Measurements from ENCODE around the gene DLGAP5.

The DLGAP5 gene

DNA sequence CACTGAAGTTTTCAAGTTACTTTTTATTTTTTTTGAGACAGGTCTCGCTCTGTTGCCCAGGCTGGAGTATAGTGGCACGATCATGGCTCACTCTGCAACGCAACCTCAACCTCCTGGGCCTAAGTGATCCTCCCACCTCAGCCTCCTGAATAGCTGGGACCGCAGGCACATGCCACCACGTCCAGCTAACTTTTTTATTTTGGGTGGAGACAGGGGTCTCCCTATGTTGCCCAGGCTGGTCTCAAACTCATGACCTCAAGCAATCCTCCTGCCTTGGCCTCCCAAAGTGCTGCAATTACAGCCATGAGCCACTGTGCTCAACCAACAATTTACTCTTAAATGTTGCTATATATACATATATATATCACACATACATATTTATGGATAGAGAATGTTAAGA lies 89.7 kb downstream of the DLGAP5 start:
- peaks cover 11% of the 10 kb centered on the region for H3K9me3 ChIP-seq (ENCODE audit: insufficient read depth, low read length)
- H3K27me3 ChIP-seq (ENCODE audit: insufficient read depth, insufficient read length): no peaks in the 10 kb centered on the region
- H3K36me3 ChIP-seq (ENCODE audit: insufficient read depth, insufficient read length, low read length): no peaks in the 10 kb centered on the region
- no peak overlapping the region for H3K4me3 ChIP-seq (ENCODE audit: insufficient read length, low read depth)
- no peak for DNase-seq (ENCODE audit: low read depth, low spot score)
- H3K9ac ChIP-seq (ENCODE audit: insufficient read length, low read depth): no peak overlapping the region
- no peak for TF ChIP-seq ZNF274 (IDR thresholded peaks at IDR 0.05; ENCODE audit: low read depth, low read length)
- TF ChIP-seq SUZ12 (IDR thresholded peaks at IDR 0.05; ENCODE audit: extremely low read depth, insufficient read depth, insufficient read length): no peak
- TF ChIP-seq YY1 (IDR thresholded peaks at IDR 0.05; ENCODE audit: insufficient read depth, insufficient read length): no peak
- no peaks in the 10 kb centered on the region for H3K4me1 ChIP-seq (ENCODE audit: insufficient read depth, insufficient read length)

DNA sequence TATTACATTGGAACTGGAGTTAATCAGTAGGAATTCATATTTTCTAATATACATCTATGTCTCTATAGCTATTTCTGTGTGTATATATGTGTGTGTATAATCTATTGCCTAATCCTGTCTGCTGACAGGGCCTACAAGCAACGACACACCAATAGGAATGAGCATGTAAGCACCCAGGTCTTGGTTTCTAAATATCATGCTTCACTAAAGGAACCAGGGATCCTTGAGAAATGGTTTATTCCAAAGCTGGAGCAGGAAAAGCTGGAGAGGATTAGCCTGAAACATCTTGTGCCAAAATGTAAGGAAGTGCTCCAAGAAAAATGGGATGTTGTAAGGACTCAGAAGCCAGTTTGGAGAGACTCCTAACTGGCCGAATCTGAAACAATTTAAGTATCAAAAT lies 91.6 kb downstream of the DLGAP5 start:
- TF ChIP-seq ZNF274 (IDR thresholded peaks at IDR 0.05; ENCODE audit: low read depth, low read length) (no peak), YY1 (IDR thresholded peaks at IDR 0.05; ENCODE audit: insufficient read depth, insufficient read length) (no peak)
- Histone ChIP-seq H3K36me3 (ENCODE audit: insufficient read depth, insufficient read length, low read length) (no peaks in the 10 kb centered on the region), H3K27me3 (ENCODE audit: insufficient read depth, insufficient read length) (no peaks in the 10 kb centered on the region), H3K4me3 (ENCODE audit: insufficient read length, low read depth) (no peak overlapping the region), H3K9me3 (ENCODE audit: insufficient read depth, low read length) (peaks cover 9% of the 10 kb centered on the region), H3K9ac (ENCODE audit: insufficient read length, low read depth) (no peak overlapping the region), H3K4me1 (ENCODE audit: insufficient read depth, insufficient read length) (no peaks in the 10 kb centered on the region)
- DNase-seq (ENCODE audit: low read depth, low spot score): no peak

DNA sequence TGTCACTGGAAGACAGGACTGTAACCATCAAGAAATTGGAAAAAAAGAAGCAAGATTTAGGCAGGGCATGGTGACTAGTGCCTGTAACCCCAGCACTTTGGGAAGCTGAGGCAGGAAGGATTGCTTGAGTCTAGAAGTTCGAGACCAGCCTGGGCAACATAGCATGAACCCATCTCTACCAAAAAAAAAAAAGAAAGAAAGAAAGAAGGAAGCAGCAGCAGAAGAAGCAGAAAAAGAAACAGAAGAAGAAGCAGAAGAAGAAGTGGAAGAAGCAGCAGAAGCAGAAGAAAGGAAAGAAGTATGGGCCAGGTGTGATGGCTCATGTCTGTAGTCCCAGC lies 92.9 kb downstream of the DLGAP5 start:
- H3K4me3 ChIP-seq (ENCODE audit: insufficient read length, low read depth): no peak overlapping the region
- no peaks in the 10 kb centered on the region for H3K27me3 ChIP-seq (ENCODE audit: insufficient read depth, insufficient read length)
- H3K4me1 ChIP-seq (ENCODE audit: insufficient read depth, insufficient read length): no peaks in the 10 kb centered on the region
- DNase-seq (ENCODE audit: low read depth, low spot score): no peak
- H3K9me3 ChIP-seq (ENCODE audit: insufficient read depth, low read length): no peaks in the 10 kb centered on the region
- H3K36me3 ChIP-seq (ENCODE audit: insufficient read depth, insufficient read length, low read length): no peaks in the 10 kb centered on the region
- no peak overlapping the region for H3K9ac ChIP-seq (ENCODE audit: insufficient read length, low read depth)
- no peak for TF ChIP-seq YY1 (IDR thresholded peaks at IDR 0.05; ENCODE audit: insufficient read depth, insufficient read length)
- no peak for TF ChIP-seq SUZ12 (IDR thresholded peaks at IDR 0.05; ENCODE audit: extremely low read depth, insufficient read depth, insufficient read length)
- no peak for TF ChIP-seq ZNF274 (IDR thresholded peaks at IDR 0.05; ENCODE audit: low read depth, low read length)
